ENCODE results near the gene CDC42BPB. TPM values are rescaled to one million over a fixed set of nuclear protein-coding genes. Genes with fewer than 3 reads are reported as not detected.
A peak's percentile ranks its signal among the peaks of the same experiment; 100 is the strongest.

CDC42BPB gene
- total RNA-seq, 4 donors from 2014 or later = 105 to 178 (median 107) TPM

DNA sequence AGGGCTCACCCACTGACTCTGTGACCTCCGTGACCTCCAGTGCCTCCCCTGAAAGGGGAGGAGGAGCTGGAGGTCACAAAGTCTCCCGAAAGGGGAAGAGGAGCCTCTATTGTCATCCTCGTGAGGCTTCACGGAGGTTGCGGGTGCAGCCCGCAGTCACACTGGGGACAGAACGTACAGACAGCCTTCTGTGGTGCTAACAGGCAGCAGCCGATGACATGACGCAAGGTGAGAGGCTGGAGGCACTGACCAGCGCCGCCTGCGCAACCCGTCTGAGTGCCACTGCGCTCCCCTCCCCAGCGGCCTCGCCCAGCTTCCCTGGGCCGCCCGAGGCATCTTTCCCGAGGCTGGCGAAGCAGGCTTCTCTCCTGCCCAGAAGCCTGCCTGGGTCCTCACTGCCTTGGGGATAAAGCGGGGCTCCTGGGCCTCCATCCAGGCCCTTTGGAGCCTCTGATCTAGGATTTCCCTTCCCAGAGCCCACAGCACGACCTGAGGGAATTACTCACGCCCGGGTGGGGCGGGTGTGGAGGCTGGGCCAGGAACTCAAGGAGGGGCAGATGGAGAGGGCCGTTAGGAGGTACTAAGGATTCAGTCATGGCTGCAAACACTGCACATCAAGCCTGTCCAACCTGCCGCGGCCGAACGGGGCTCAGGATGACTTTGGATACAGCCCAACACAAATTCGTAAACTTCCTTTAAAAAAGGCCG, 14.3 kb upstream of the CDC42BPB start:
- TF ChIP-seq EP300 (IDR thresholded peaks at IDR 0.05) = no peak
- no peak for TF ChIP-seq POLR2AphosphoS5 (IDR thresholded peaks at IDR 0.05)
- TF ChIP-seq, protein P1, sequence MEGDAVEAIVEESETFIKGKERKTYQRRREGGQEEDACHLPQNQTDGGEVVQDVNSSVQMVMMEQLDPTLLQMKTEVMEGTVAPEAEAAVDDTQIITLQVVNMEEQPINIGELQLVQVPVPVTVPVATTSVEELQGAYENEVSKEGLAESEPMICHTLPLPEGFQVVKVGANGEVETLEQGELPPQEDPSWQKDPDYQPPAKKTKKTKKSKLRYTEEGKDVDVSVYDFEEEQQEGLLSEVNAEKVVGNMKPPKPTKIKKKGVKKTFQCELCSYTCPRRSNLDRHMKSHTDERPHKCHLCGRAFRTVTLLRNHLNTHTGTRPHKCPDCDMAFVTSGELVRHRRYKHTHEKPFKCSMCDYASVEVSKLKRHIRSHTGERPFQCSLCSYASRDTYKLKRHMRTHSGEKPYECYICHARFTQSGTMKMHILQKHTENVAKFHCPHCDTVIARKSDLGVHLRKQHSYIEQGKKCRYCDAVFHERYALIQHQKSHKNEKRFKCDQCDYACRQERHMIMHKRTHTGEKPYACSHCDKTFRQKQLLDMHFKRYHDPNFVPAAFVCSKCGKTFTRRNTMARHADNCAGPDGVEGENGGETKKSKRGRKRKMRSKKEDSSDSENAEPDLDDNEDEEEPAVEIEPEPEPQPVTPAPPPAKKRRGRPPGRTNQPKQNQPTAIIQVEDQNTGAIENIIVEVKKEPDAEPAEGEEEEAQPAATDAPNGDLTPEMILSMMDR (IDR thresholded peaks at IDR 0.05) = no peak
- TF ChIP-seq POLR2A (IDR thresholded peaks at IDR 0.05) = no peak
- Histone ChIP-seq H3K4me3 (no peak overlapping the region), H3K27me3 (no peaks in the 10 kb centered on the region), H3K27ac (peak overlapping the region; percentile 66), H3K4me1 (peaks cover 71% of the 10 kb centered on the region), H3K9me3 (no peaks in the 10 kb centered on the region), H3K36me3 (no peaks in the 10 kb centered on the region)
- WGBS = 76% methylated on average over 23 of the region's 32 CpGs
- DNase-seq (ENCODE audit: low spot score in 2 of 2) = no peak

DNA sequence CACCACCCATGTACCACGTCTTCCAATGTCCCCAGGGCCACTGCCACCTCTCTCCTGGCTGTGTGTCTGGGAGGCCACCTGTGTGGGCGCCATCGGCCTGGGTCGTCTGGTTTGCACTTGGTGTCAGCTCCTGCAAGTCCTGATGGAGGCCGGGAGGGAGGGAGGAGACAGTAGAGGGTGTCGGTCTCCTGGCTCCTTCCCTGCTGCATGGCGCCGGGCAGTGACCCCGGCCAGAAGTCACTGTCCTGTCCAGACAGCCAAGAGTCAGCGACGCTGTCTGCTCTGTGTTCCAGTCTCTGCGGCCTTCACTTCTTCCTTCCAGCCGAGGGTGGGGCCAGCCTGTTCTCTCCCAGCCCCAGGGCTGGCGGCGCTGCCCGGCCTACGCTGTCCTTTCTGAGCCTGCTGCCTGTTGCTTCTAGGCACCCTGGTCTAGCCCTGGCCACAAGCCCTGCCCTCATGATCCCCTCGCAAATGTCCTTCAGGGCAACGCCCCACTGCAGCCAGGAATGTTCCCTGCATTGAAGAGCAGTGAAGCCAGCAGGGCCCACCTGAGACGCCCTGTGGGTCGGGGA, 13.7 kb upstream of the CDC42BPB start:
- WGBS = 38% methylated on average over 7 of the region's 21 CpGs
- H3K27ac ChIP-seq = peak overlapping the region; percentile 66
- H3K4me3 ChIP-seq = no peak overlapping the region
- TF ChIP-seq, protein P1 (IDR thresholded peaks at IDR 0.05) = no peak
- TF ChIP-seq POLR2A (IDR thresholded peaks at IDR 0.05) (no peak), POLR2AphosphoS5 (IDR thresholded peaks at IDR 0.05) (no peak), EP300 (IDR thresholded peaks at IDR 0.05) (no peak)
- H3K27me3 ChIP-seq = no peaks in the 10 kb centered on the region
- H3K9me3 ChIP-seq = no peaks in the 10 kb centered on the region
- peaks cover 73% of the 10 kb centered on the region for H3K4me1 ChIP-seq
- H3K36me3 ChIP-seq = no peaks in the 10 kb centered on the region
- peak; percentile 68 to 73 for DNase-seq (ENCODE audit: low spot score in 2 of 2)

DNA sequence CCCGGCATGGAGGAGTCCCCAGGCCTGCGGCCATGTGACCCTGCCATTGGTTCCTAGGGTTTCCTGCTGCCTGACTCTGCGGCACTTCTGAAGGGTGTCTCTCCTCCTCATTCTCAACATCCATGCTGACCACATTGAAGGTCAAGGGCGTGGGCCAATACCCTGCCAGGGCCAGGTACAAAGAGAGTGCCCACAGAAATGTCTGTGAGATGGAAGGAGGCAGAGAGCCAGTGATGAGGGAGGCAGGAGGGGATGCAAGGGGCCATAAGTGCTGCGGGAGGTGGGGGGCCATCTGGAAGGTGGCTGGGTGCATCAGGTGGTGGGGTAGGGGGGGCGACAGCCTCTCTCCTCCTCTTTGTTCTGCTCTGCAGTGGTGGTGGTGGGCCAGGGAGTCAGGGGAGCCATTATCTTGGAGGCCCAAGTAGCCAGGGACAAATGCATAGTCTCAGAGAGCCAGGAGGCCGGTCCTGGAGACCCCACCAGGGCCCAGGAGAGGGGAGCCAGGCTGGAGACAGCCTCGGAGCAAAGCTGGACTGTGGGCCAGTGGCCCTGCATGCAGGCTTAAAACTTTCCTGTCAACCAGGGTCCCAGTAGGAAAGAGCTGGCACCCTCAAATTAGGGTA, 13.0 kb upstream of the CDC42BPB start:
- WGBS = 85% methylated on average over 5 of the region's 8 CpGs
- no peak overlapping the region for H3K4me3 ChIP-seq

DNA sequence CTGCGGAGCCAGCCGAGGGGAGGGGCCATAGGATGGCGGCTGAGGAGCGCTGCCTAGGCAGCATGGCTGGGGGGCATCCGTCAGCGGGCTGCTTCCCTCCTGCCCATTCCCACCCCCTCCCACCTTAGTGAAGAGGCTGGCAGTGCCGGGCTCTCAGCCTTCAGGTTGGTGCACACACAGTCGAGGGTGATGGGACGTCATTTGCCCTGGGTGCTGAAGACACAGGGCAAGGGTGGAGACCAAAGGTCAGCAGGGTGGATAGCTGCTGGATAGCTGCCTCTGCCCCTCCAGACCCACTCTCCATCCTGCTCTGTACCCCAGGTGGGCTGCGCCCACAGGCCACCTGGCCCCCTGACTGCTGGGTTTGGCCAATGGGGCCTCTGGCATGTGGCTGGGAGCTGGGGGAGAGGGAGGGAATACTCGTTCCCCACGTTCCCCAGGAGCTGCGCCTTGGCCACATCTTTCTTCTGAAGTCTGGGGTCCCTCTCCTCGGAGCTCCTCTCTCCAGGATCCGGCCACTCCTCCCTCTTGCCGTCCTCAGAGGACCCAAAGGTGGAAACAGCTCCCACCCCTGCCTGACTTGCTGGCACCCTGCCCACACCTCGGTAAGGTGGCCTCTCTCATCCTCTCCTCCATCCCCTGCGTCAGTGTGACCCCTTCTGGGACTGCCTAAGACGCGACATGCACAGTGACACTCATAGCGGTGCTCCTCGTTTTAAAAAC, 11.2 kb upstream of the CDC42BPB start:
- Histone ChIP-seq H3K9me3 (no peaks in the 10 kb centered on the region), H3K36me3 (no peaks in the 10 kb centered on the region), H3K27me3 (no peaks in the 10 kb centered on the region), H3K27ac (peak overlapping the region; percentile 87), H3K4me1 (peaks cover 50% of the 10 kb centered on the region), H3K4me3 (no peak overlapping the region)
- TF ChIP-seq POLR2A (IDR thresholded peaks at IDR 0.05) = no peak
- TF ChIP-seq EP300 (IDR thresholded peaks at IDR 0.05) = no peak
- TF ChIP-seq, protein P1 (IDR thresholded peaks at IDR 0.05) = no peak
- no peak for TF ChIP-seq POLR2AphosphoS5 (IDR thresholded peaks at IDR 0.05)
- peak in 1 of 2 donors; percentile 68 for DNase-seq (ENCODE audit: low spot score in 2 of 2)
- 65% methylated on average over 22 of the region's 22 CpGs for WGBS

More for the DNA sequence above, 13.0 kb upstream of the CDC42BPB start:
- H3K4me1 ChIP-seq = peaks cover 68% of the 10 kb centered on the region
- peak overlapping the region; percentile 66 for H3K27ac ChIP-seq
- H3K27me3 ChIP-seq = no peaks in the 10 kb centered on the region
- no peaks in the 10 kb centered on the region for H3K9me3 ChIP-seq
- H3K36me3 ChIP-seq = no peaks in the 10 kb centered on the region
- no peak for TF ChIP-seq EP300 (IDR thresholded peaks at IDR 0.05)
- no peak for TF ChIP-seq POLR2A (IDR thresholded peaks at IDR 0.05)
- TF ChIP-seq, protein P1 (IDR thresholded peaks at IDR 0.05) = no peak
- no peak for TF ChIP-seq POLR2AphosphoS5 (IDR thresholded peaks at IDR 0.05)
- DNase-seq (ENCODE audit: low spot score in 2 of 2) = peak in 1 of 2 donors; percentile 64

Data from suprapubic skin (tissue), 4 donors.